GM04504 (cell line): ENCODE data around the gene C2CD2L.
A peak's percentile ranks its signal among the peaks of the same experiment; 100 is the strongest.
"Not testable (repeated sequence)": the region's sequence is repeated elsewhere in the genome, so short reads cannot be mapped to it uniquely, and the experiment has no call there.

Source experiments
- DNase-seq: peaks from one replicate; pipeline ENCODE4 v3.0.0-alpha.2; 2012; ENCODE audit warnings: low read depth

C2CD2L gene

DNA sequence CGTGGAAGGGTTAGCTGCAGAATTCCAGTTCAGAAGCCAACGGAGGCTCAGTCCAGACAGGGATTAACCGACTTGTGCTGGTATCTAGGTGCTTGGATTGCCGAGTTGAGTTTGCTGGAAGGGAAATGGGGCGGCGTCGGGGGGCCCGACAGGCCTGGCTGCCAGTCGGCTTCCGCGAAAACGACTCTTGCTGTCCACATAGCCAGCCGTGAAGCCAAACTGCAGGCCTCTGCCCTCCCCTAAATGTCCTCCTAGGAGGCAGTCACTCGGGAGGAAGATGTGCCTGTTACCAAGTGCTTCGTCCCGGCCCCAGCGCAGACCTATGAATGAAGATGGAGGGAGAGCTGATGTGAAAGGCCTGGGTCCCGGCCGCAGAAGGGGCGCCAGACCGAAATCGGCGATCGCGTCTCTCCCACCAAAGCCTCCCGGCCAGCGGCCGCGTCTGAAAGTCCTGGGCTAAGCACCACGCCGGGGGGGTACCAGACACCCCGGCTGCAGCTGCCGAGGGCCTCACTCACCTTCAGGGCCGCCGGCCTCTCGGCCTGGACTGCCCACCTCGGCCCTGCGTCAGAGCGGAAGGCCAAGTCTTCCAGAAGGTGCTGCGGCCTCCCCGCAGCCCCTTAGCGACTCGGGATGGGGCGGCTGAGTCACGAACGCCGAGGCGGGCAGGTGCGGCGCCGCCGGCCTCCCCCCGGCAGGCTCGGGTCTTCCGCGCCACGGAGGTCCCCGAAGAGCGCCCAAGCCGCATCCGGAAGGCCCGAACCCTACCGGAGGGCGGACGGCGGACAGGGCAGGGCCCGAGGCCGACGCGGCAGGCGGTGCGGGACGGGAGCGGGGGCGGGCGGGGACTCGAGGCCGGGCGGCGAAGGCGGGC, 13.0 kb upstream of the C2CD2L start:
- DNase-seq, result no peak

DNA sequence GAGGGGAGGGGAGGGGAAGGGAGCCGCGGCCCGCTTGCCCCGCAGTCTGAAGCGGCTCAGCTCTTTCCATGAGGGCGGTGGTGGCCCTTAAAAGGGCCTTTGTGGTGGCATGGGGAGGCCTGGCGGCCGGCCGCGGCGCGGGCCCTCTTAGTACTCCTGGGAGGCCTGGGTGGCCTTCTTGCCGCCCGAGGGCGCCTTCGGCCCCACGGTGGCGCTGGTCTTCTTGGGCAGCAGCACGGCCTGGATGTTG, 12.4 kb upstream of the C2CD2L start:
- peak; percentile 64 for DNase-seq

- peak; percentile 99 for DNase-seq
Observed at GRCh38 chr11:119095066-119095880, 11.9 kb upstream of the C2CD2L start.

DNA sequence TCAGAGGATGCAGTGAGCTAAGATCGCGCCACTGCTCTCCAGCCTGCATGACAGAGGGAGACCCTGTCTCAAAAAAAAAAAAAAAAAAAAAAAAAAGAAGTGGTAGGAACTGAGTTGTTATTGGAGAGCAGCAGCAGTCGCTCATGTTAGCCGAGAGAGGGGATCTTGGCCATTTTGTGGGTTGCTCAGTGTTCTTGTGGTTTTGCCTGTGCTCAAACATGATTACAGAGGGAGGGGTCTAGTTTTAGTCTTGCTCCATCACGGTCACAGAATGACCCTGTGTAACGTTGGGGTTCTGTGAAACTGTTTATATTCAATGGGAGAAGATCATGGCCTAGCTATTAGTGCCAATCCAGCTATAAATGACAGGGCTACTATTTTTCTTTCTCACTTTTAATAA, 7.4 kb upstream of the C2CD2L start:
- no peak for DNase-seq

- no peak for DNase-seq
Observed at GRCh38 chr11:119100246-119100970, 6.7 kb upstream of the C2CD2L start.

- no peak for DNase-seq
Observed at GRCh38 chr11:119100994-119101758, 6.0 kb upstream of the C2CD2L start.

DNA sequence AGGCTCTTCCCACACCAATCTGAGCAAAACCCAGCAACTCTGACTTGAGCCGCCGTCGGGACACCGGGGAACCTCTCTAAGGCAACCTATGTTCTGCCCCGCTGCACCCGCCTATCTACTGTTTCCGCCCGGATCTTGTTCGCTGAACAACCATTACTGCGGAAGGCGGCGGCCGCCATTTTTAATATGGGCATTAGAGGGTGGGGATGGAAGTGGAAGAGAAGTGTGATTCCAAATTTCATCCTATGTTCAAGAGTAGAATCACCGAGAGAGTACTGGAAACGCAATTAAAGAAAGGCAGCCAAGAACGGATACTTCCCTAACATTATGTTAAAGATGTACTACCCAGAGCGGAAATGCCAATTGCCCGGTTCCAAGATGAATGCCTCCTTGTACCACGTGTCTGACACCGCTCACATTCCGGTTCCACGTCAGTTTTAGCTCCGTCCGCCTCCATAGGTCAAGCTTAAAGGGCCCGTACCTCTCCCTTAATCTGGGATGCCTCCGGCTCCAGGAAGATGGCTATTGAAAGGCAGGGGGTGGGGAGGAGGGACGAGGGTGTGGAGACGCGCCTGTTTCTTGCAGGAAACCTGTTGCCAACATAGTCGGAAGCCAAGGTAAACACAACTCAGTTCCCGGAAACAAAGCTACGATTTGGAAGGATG, 5.3 kb upstream of the C2CD2L start, which contains the start of gene DPAGT1:
DPAGT1 (minus strand) TSS at position 95 of the 665 bp plus-strand sequence. CDS start 198 bp downstream, outside the sequence.
- peak; percentile 92 for DNase-seq

GRCh38 chr11:119103161-119103664, 3.9 kb upstream of the C2CD2L start:
- DNase-seq, result not testable (repeated sequence)

DNA sequence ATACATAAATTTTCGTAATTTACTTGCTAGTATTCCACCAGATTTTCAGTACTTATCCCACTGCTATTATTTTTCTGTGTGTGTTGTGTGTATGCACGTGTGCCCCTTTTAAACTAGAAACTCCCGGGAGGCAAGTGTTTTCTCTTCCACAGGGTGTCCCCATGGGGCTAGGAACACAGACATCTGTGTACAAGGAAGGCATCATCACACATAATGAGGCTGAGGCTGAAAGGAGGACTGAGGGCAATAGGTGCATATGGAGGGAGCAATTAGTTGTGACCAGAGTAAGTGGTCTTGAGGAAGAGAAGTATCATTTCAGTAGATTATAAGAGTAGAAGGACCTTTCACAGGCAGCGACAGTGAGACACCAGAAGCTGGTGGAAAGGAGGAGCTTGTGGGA, 3.4 kb upstream of the C2CD2L start:
- DNase-seq, result no peak

- DNase-seq, result no peak
Observed at GRCh38 chr11:119107538-119108145, 498 bp downstream of the C2CD2L start.

- DNase-seq, result no peak
Observed at GRCh38 chr11:119108146-119108856, 1.2 kb downstream of the C2CD2L start.

DNA sequence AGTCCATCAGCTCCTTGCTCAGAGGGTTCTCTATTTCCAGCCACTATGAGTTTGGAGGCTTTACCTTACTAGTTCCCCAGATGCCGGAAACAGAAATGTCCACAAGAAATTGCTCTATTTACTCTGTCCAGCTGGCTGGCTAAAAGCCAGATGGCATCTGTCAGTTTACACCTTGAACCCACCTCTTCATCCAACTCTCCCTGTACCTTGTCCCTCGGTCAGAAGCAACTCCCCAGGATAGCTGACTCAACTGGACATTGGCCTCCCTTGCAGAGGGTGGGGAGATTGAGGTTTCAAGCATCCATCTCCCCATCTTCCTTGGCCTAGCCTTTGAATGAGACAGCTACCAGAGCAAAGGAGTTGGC, 1.7 kb downstream of the C2CD2L start:
- DNase-seq, result no peak

GRCh38 chr11:119109843-119110242, 2.7 kb downstream of the C2CD2L start:
- no peak for DNase-seq

- DNase-seq, result no peak
Observed at GRCh38 chr11:119110439-119110838, 3.3 kb downstream of the C2CD2L start.

DNA sequence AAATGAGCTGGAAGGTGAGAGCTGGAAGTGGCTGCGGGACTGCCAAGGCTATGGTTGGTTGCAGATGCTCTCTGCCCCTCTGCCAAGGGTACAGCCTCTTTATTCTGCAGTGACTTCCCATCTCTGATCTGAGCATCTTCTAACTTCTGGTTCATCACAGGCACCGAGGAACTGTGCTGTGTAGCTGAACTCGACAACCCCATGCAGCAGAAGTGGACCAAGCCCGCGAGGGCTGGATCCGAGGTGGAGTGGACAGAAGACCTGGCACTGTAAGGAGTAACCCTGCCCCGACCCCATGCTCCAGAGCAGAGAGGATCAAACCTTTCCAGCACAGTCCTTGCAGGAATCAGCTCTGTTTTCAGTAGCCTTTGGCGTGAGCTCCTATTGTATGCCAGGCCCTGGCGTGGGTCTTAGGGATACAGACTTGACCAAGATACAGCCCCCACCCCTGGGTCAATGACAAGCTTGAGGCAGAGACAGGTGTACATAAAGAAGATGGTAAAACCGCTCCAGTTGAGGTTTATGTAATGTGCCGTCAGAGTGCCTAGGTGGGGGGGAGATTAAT, 4.3 kb downstream of the C2CD2L start:
- DNase-seq, result no peak

- DNase-seq, result no peak
Observed at GRCh38 chr11:119112314-119113020, 5.3 kb downstream of the C2CD2L start.

DNA sequence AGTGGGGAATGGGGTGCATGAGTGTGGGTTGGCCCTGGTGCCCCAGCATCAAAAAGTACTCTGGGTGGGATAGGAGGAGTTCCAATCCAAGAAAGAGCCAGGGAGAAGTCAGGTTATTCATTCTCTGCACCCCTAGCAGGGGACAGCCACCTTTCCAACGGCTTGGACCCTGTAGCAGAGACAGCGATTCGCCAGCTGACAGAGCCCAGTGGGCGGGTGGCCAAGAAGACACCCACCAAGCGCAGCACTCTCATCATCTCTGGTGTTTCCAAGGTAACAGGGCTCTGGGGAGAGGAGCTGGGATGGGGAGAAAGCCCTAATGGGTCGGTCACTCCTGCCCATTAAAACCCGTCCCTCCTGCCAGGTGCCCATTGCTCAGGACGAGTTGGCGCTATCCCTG, 6.6 kb downstream of the C2CD2L start:
- DNase-seq, result no peak

DNA sequence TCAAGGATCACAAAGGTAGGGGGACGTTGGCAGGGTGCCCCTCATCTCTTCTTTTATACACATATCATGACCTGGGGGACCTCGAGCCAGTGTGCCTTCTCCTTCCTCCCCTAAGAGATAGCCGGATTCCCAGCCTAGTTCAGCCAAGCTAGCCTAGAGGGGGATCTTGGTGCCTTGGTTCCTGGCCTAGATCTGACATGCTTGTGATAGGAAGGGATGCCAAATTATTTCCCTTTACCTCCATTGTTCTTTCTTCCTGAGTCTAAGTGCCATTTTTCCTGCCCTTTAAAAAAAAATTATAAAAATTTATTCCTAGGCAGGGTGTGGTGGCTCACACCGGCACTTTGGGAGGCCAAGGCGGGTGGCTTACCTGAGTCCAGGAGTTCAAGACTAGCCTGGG, 7.2 kb downstream of the C2CD2L start:
- DNase-seq, result no peak
